Smooth muscle cell (in vitro differentiated cells): Measurements from ENCODE around the gene RNF212B. TPM values are rescaled to one million over a fixed set of nuclear protein-coding genes. Genes with fewer than 3 reads are reported as not detected.
"Not testable (repeated sequence)": the region's sequence is repeated elsewhere in the genome, so short reads cannot be mapped to it uniquely, and the experiment has no call there.

ENCODE experiments used
- DNase-seq: peaks from one replicate; lab custom pipeline; 2025; ENCODE audit not compliant: unreplicated experiment; lab: John Stamatoyannopoulos, UW
- H2AFZ ChIP-seq: fragments of 200-600 bp; sonication (generic); 2 replicates; pipeline ENCODE4 v1.6.0; 2016; ENCODE audit warnings: antibody characterized with exemption, low read depth, mild to moderate bottlenecking
- H3F3A ChIP-seq: fragments of 200-600 bp; sonication (generic); 2 replicates; pipeline ENCODE4 v1.6.0; 2017; ENCODE audit warnings: antibody characterized with exemption, low read depth
- H3K27ac ChIP-seq: fragments of 200-600 bp; sonication (generic); 2 replicates; pipeline ENCODE4 v1.5.1; 2016; ENCODE audit warnings: low read depth, mild to moderate bottlenecking
- H3K27me3 ChIP-seq: fragments of 200-600 bp; sonication (generic); 2 replicates; pipeline ENCODE4 v1.6.1; 2016; ENCODE audit warnings: low read depth, mild to moderate bottlenecking
- H3K36me3 ChIP-seq: fragments of 200-600 bp; sonication (generic); 2 replicates; pipeline ENCODE4 v1.5.1; 2016; ENCODE audit warnings: low read depth
- H3K4me1 ChIP-seq: fragments of 200-600 bp; sonication (generic); 2 replicates; pipeline ENCODE4 v1.5.1; 2016; ENCODE audit warnings: low read depth
- H3K4me2 ChIP-seq: fragments of 200-600 bp; sonication (generic); 2 replicates; pipeline ENCODE4 v1.6.0; 2016; ENCODE audit warnings: mild to moderate bottlenecking
- H3K4me3 ChIP-seq: fragments of 200-600 bp; sonication (generic); 2 replicates; pipeline ENCODE4 v1.5.1; 2016; ENCODE audit warnings: mild to moderate bottlenecking
- H3K79me2 ChIP-seq: fragments of 200-600 bp; sonication (generic); 2 replicates; pipeline ENCODE4 v1.6.0; 2016; ENCODE audit warnings: low read depth, mild to moderate bottlenecking
- H3K9ac ChIP-seq: fragments of 200-600 bp; sonication (generic); 2 replicates; pipeline ENCODE4 v1.6.0; 2016; ENCODE audit warnings: low read depth
- H3K9me3 ChIP-seq: fragments of 200-600 bp; sonication (generic); replicated peaks from 2 replicates; pipeline ENCODE4 v1.5.1; 2016; ENCODE audit warnings: low read depth
- H4K20me1 ChIP-seq: fragments of 200-600 bp; sonication (generic); 2 replicates; pipeline ENCODE4 v1.6.0; 2016; ENCODE audit warnings: low read depth
- CTCF ChIP-seq: fragments of 200-600 bp; sonication (generic); IDR thresholded peaks from 2 replicates; pipeline ENCODE4 v1.5.1; 2017; ENCODE audit warnings: borderline replicate concordance, mild to moderate bottlenecking, antibody characterized with exemption; ENCODE audit not compliant: insufficient read depth, poor library complexity, severe bottlenecking
- WGBS: methylation state at CpG from one replicate; pipeline ENCODE4 v1.1.7; 2016; ENCODE audit warnings: low lambda C conversion rate; 5-methylcytosine and 5-hydroxymethylcytosine counted together
- polyA plus RNA-seq: library from polyadenylated mRNA; unstranded; fragments of >200 nt; fragmentation: Nextera tagmentation; extraction: Ambion mirVana; gene quantifications from 2 replicates; pipeline ENCODE4 v1.2.1, GENCODE V29; 2016
- total RNA-seq: library from RNA; depleted of rRNA; stranded (reverse); fragments of >200 nt; gene quantifications from 2 replicates; pipeline ENCODE4 v1.2.3, GENCODE V29; 2014

RNF212B gene
- total and polyA plus RNA-seq, 2 experiments from 2014 or later, result not detected

GRCh38 chr14:23219075-23219474, 18.7 kb upstream of the RNF212B start:
- no peak overlapping the region for H3K9ac ChIP-seq
- H4K20me1 ChIP-seq, result no peaks in the 10 kb centered on the region
- H3K4me1 ChIP-seq, result no peaks in the 10 kb centered on the region
- no peaks in the 10 kb centered on the region for H3K27me3 ChIP-seq
- H3F3A ChIP-seq, result no peaks in the 10 kb centered on the region
- no peak overlapping the region for H3K4me2 ChIP-seq
- H2AFZ ChIP-seq, result no peak overlapping the region
- no peak for DNase-seq
- TF ChIP-seq CTCF, result no peak
- H3K27ac ChIP-seq, result no peak overlapping the region
- H3K9me3 ChIP-seq, result no peaks in the 10 kb centered on the region
- no peaks in the 10 kb centered on the region for H3K36me3 ChIP-seq
- H3K4me3 ChIP-seq, result no peak overlapping the region
- 76% methylated on average over 3 of the region's 3 CpGs for WGBS
- no peaks in the 10 kb centered on the region for H3K79me2 ChIP-seq

GRCh38 chr14:23224958-23225357, 12.8 kb upstream of the RNF212B start:
- not testable (repeated sequence) for H3K36me3 ChIP-seq, H3K4me3 ChIP-seq, H3F3A ChIP-seq, H3K27me3 ChIP-seq, H2AFZ ChIP-seq, H3K79me2 ChIP-seq, H3K4me2 ChIP-seq, H3K9me3 ChIP-seq, H3K9ac ChIP-seq, H3K4me1 ChIP-seq, DNase-seq, H3K27ac ChIP-seq, H4K20me1 ChIP-seq
- 88% methylated on average over 1 of the region's 1 CpG for WGBS

- 70% methylated on average over 4 of the region's 4 CpGs for WGBS
- Histone ChIP-seq H3K36me3 (no peaks in the 10 kb centered on the region), H3F3A (no peaks in the 10 kb centered on the region), H3K9ac (no peak overlapping the region), H3K27me3 (no peaks in the 10 kb centered on the region), H3K4me2 (no peak overlapping the region), H3K4me3 (no peak overlapping the region), H3K27ac (no peak overlapping the region), H3K79me2 (no peaks in the 10 kb centered on the region), H3K9me3 (no peaks in the 10 kb centered on the region), H4K20me1 (no peaks in the 10 kb centered on the region), H3K4me1 (no peaks in the 10 kb centered on the region), H2AFZ (no peak overlapping the region)
- TF ChIP-seq CTCF, result no peak
- no peak for DNase-seq
Measured at GRCh38 chr14:23227566-23227965, 10.2 kb upstream of the RNF212B start.

- TF ChIP-seq CTCF, result no peak
- no peaks in the 10 kb centered on the region for H3K4me1 ChIP-seq
- no peak overlapping the region for H3K9ac ChIP-seq
- no peaks in the 10 kb centered on the region for H3K36me3 ChIP-seq
- H3K79me2 ChIP-seq, result no peaks in the 10 kb centered on the region
- no peak overlapping the region for H3K27ac ChIP-seq
- no peak for DNase-seq
- H4K20me1 ChIP-seq, result no peaks in the 10 kb centered on the region
- H3K27me3 ChIP-seq, result no peaks in the 10 kb centered on the region
- no peaks in the 10 kb centered on the region for H3F3A ChIP-seq
- no peak overlapping the region for H3K4me2 ChIP-seq
- no peaks in the 10 kb centered on the region for H3K9me3 ChIP-seq
- H2AFZ ChIP-seq, result no peak overlapping the region
- WGBS, result 88% methylated on average over 1 of the region's 1 CpG
- H3K4me3 ChIP-seq, result no peak overlapping the region
Measured at GRCh38 chr14:23228812-23229211, 8.9 kb upstream of the RNF212B start.

- not testable (repeated sequence) for H3K4me1 ChIP-seq, H3F3A ChIP-seq, H3K4me2 ChIP-seq, H3K36me3 ChIP-seq, H3K9ac ChIP-seq, H4K20me1 ChIP-seq, H3K9me3 ChIP-seq, H3K4me3 ChIP-seq, H3K27me3 ChIP-seq, H2AFZ ChIP-seq, DNase-seq, H3K27ac ChIP-seq, H3K79me2 ChIP-seq
- WGBS, result 97% methylated on average over 21 of the region's 38 CpGs
Measured at GRCh38 chr14:23232241-23232808, 5.4 kb upstream of the RNF212B start.
